GM10847 (cell line): Measurements from ENCODE around the gene WNT5B.

ENCODE experiments used
- POLR2A ChIP-seq: IDR thresholded peaks from 2 replicates; pipeline ENCODE4 v1.6.1; 2011; ENCODE audit not compliant: insufficient read length; ENCODE audit errors: extremely low read depth

Gene WNT5B

DNA sequence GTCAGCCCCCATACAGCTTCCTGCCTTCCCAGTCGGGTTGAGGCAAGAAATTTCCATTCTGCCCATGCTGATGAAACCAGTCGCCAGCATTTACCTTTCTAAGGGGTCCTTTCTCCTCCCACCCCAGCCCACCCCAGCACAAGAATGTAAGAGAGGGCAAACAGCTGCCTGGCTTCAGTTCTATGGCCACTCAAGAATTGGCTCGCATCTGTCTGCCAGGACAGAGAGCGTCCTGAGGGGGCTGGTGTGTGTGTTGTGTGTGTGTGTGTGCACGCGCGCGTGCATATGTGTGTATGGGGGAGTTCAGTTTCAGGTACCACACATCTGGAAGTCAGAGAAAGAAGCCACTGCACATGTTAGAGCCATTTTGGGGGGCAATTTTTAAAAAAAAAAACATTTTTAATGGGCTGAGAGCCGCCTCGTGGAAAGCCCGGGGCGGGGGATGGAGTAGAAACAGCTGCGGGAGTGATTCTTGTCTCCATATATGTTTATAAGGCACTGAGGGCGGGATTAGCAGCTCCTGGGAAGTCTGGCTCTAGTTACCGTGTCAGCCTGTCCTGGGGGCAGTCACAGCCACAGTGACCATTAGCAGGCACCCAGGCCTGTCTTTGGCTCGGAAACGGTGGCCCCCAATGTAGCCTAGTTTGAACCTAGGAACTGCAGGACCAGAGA lies at the start of gene WNT5B:
TSS of gene WNT5B (plus strand) at position 566 of the 672 bp plus-strand sequence. CDS start 2,124 bp downstream, outside the sequence.
- TF ChIP-seq POLR2A, result no peak

DNA sequence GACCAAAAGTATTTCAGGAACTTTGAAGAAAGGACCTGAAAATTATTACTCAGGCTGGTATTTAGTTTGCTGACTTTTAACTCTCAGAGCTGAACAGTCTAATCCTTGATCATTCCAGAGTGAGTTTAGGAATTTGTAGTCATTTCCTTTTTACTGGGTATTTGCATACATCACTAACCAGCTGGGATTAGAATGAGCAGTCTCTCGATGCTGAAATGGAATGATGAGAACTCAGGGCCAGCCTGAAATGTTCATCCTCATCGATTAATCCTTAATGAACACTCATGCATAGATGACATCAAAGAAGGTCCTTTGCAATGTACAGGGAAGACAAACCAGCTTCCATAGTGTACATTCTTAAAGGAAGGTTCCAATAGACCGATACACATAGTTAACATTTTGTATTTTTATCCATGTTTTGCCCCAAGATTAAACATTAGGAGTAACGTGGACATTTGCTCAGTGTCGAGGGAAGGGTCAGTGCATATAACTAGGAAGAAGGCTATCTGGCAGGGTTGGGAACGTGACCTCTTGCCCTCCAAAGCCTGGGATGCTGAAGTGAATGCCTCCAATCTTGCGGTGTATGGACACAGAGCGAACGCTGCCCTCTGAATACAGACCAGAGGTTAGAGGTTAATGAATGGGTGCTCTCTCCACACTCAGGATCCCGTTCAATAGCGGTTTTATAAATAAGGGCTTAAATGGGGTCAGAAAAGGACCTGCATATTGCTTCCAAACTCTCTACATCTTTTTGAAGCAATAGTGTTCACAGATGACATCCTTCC lies 49.2 kb upstream of the WNT5B start:
- no peak for TF ChIP-seq POLR2A

DNA sequence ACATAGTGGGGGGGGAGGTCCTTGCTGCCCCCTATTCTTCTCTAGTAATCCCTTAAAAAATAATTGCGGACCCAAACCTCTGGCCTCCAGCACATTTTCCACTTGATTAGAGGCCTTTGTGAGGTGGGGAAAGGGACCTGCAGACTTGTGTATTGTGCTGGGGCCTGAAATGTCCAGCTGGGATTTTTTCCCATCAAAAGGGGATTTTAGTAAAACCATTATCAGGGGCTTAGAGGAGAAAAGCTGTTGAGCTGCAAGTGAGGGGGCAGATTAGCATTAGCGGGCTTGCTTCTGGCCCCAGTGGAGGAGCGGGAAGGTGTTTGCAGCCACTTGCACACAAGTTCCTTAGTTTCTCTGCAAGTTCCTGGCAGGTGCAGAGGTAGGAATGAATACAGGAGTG lies 48.5 kb upstream of the WNT5B start:
- TF ChIP-seq POLR2A, result no peak

DNA sequence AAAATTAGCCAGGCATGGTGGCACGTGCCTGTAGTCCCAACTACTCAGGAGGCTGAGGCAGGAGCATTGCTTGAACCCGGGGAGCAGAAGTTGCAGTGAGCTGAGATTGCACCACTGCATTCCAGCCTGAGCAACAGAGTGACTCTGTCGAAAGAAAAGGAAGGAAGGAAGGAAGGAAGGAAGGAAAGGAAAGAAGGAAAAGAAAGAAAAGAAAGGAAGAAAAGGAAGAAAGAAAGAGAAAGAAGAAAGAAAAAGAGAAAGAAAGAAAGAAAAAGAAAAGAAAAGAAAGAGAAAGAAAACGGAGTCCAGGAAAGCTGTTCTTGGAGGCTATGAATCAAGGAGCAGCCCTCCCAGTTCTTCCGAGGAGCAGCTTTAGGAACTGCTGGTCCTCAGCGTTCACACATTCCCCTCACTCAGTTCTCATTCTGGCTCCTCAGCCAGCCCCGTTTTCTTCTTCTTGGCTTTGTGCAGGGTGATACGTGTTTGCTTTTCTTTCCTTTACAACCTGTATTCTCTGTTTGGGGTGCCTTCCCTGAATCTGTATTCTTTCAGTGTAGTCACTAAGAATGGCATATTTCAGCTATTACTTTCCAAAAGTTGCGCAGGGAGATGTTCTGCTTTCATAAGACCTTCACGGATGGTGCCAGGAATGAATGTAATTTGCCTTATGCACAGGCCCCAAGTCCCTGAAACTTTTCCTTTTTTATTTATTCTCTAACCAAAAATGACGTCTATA lies 46.9 kb upstream of the WNT5B start:
- TF ChIP-seq POLR2A, result no peak

DNA sequence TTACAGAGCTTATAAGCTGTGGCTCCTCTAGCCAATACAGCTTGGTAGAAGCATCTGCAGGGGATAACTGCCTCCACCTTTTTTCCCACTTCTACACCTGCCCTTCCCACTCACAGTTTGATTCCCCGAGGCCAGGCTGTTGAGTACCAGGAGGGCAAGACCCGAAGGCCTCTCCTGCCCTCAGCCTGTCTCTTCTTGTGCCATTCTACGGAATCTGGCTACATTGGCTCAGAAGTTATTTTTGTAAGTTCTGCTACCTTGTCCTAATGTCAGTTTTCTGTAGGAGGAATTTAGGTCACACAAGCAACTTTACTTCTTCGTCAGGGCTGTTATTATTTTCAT lies 46.4 kb upstream of the WNT5B start:
- TF ChIP-seq POLR2A, result no peak

DNA sequence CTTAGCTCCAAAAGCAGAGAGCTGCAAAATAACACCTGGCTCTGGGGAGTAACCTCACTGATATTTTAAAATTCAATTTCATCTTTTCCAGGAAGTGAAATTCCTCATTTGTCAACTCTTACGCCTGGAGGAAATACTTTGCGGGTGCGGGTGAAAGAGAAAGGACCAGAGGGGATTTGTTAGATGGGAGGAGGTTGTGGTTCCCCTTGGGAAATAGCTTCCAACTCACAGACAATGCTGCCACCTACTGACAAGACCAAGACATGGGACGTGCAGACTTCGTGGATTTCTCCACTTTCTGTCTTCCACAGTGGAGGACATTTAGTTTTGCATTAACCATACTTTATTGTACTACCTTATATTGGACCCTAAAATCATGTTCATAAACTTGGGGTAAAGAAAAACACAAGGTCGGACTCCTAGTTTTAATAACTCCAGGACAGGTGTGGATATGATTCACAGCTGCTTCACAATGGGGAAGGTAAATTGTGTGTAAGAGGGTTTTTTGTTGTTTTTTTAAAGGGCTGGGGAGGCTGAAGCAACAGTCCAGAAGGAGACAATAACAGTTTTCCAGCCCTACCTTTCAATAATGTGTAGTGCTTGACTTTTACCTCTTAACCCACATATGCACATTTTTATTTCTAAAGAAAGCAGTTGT lies 45.5 kb upstream of the WNT5B start:
- TF ChIP-seq POLR2A, result no peak

DNA sequence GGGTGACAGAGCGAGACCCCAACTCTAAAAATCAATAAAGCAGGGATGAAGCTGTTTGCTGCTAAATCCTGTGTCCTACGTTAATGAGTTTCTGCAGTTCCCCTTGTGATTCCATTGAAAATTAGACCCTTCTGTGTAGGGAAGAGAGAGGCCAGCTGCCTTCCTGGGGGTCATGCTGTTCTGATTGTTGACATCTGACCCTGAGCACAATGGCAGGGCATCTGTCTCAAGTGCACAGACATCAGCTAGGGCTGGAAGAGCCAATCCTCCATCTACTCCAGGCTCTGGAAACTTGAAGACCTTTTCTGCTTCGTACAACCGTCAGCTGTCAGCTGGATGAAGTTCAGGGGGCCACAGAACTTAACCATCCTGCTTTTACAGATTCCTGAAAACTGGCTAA lies 44.7 kb upstream of the WNT5B start:
- TF ChIP-seq POLR2A, result no peak

DNA sequence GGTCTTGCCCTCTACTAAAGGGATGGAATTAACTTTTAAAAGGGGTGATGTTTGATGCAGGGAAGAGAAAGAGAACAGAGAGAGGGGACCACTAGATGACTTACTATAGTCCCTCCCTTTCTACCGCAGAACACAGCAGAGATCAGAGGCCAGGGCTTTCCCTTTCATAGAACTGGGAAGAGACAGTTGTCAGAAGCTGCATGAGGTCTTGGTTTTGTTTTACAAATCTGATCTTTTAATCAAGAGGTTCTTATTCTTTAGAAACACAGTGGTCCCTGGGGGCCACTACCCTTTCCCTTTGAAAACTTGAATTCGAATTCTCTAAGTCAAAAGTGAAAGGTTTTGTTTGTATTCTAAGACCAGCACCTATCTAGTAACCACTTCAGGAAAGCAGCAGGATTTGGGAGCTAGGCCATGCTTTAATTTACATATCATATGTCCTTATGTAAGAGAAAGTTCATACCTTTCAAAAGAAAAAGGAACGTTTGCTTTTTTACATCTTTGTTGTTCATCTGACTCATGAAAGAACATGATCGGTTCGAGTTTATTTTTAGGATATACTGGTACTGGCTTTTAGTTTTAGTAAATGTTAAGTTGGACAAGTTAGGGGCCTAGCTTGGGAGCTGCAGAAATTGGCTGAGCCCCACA lies 41.0 kb upstream of the WNT5B start:
- TF ChIP-seq POLR2A, result no peak

DNA sequence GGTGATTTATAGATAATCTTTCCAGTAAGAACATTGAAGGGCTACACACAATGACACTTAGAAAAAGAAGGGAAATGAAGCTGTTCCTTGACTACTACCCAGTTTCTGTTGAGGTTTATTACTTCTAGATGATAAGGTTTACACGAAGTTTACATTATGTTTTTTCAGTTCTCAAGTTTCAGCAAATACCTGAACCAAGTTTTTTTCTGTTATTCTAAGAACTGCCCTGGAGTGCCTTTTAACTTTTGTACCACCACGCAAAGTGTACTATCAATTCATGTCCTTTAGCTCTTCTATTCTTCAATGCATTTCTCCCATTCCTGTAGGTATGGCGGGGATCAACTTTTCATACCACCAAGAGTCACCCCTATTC lies 40.5 kb upstream of the WNT5B start:
- no peak for TF ChIP-seq POLR2A

DNA sequence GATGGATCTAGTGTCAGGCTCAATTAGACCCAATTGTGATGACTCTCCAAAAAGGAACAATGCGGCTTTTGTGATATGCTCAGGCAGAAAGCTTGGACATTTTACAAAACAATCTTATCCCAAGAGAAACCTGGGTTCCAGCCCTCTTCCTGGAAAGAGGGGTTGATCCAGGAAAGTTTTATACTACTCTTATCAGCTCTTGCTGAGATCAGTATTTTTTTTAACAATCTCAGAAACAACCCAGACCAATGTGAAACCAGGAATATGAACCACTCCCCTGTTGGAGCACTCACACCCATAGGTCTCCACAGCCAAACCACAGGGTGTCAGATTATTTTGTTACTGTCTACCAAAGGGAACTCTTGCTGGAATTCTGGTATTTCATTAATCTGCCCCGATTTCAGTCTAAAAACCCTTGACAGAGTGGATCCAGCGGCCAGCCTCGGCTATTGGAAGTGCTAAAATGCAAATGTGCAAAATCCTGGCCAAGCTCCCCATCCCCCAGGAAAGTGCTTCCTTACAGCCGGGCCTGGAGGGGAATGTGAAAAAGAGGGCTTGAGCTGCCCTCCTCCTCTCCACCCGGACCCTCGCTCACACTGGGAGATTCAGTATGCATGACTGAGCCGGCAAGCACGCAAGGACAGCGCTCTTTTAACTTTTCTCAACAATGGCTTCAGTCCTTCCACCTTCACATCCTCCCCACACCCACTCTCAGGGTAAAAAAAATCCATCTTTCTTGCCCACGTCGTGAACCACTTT lies 38.6 kb upstream of the WNT5B start:
- no peak for TF ChIP-seq POLR2A

DNA sequence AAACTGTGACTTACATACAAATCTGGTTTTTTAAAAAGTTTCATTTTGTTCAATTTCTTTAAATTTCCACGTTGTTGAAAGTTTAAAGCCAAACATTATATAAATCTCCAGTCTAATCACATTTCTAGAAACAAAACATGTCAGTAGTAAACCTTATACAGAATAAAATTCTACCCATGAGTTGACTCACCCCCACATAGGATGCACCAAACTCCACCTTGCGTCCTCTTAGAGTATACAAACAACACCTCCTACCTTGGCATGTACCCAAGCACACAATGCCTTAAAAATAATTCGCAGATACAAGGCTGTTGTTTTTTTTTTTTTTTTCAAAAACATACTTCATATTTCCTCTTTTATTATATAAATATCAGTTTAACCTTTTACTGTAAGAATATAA lies 38.0 kb upstream of the WNT5B start:
- no peak for TF ChIP-seq POLR2A

DNA sequence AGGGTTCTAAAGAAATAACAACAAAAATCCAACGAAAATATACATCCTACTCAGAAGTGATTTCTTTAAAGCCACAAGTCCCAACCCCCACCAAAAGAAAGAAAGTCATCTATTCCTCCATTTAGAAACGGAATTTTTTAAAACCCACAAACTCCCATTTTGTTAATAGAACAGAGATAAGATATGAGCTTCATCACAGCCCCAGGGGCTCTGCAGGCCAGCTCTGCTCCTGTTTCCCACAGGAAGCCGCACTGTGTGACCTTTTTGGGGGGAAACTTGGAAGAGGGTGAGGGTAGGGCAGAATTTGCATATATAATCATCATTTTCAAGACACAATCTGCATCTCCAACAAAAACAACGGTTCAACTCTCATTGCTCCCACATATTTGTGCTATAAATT lies 37.5 kb upstream of the WNT5B start:
- TF ChIP-seq POLR2A, result no peak

DNA sequence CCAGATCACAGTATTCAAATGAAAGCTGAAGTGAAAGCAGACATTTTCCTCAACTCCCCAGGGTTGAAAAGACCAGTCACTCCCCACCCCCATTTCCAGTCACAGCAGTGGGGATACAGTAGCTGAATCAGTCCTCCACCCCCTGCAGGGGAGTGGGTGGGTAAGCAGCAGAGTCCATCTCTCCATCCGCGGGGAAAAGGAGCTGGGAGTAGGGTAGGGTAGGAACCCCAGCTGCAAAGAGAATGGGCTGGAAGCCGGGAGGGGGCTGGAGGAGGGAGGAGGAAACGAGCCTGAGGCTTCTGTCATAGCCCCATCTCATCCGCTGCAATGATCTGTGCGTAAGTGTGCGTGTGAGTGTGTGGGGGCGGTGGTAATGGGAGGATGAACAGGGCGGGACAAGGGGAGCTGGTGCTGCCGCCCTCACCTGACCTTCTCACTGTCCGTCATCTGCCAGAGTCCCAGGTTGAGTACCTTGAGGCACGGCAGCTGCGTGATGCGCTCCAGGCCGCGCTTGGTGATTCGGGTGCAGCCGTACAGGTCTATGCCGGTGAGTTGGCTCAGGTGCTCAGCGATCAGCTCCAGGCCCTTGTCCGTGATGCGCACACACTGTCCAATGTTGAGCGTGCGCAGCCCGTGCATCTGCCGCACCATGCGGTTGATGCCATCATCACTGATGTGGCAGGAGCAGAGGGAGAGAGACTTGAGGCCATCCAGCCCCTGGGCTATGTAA lies 36.4 kb upstream of the WNT5B start:
- TF ChIP-seq POLR2A, result no peak

DNA sequence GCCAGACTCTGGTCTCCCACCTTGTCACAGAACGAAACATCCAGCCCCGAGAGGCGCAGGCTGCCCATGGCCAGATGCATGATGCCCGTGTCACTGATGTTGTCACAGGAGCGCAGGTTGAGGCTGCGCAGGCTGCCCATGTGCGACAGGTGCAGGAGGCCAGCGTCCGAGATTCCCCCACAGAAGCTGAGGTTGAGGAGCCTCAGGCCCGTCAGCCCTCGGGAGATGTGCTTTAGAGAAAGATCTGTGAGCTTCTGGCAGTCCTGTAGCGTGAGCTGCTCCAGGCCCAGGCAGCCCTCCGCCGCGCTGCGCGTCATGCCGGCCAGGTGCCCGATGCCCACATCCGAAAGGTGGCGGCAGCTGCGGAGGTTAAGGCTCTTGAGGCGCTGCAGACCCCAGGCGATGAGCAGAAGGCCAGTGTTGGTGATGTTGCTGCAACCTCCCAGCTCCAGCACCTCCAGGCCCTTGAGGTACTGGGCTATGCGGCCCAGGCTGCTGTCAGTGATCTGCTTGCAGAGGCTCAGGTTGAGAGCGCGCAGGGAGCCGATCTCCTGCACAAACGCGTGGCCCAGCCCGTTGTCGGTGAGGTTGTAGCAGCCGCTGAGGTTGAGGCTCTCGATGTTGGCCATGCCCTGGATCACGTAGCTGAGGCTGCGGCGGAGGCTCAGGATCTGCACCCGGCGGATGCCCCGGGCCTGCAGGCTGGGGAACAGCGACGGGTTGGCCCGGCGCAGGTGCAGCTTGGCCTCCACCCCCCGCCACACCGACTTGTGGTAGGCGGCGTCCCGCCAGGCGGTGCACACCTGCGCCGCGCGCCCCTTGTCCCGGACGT lies 35.6 kb upstream of the WNT5B start:
- TF ChIP-seq POLR2A, result no peak

DNA sequence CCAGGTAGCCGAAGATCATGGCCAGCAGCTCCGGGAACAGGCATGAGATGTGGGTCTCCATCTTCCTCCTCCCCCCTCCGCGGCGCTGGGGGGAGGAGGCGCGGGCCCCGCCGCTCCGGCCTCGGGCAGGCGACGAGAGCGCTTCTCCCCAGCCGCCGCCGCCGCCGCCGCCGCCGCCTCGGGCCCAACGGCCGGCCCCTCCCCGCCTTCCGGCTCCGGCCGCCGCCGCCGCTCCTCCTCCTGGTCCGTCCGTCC lies 35.1 kb upstream of the WNT5B start:
- TF ChIP-seq POLR2A, result no peak
